GM21360 (cell line): Measurements from ENCODE around the gene FSTL5.
"Not testable (repeated sequence)": the region's sequence is repeated elsewhere in the genome, so short reads cannot be mapped to it uniquely, and the experiment has no call there.

ENCODE experiments used
- ATAC-seq: cut with Tn5 transposase; IDR thresholded peaks from one replicate; pipeline ENCODE4 v1.9.1; 2021; ENCODE audit warnings: mild to moderate bottlenecking, moderate library complexity; ENCODE audit not compliant: unreplicated experiment

Gene FSTL5

GRCh38 chr4:161881370-161881769 is 282.4 kb downstream of the FSTL5 start:
- ATAC-seq, result no peak

- no peak for ATAC-seq
Measured at GRCh38 chr4:161869511-161869910, 294.3 kb downstream of the FSTL5 start.

DNA sequence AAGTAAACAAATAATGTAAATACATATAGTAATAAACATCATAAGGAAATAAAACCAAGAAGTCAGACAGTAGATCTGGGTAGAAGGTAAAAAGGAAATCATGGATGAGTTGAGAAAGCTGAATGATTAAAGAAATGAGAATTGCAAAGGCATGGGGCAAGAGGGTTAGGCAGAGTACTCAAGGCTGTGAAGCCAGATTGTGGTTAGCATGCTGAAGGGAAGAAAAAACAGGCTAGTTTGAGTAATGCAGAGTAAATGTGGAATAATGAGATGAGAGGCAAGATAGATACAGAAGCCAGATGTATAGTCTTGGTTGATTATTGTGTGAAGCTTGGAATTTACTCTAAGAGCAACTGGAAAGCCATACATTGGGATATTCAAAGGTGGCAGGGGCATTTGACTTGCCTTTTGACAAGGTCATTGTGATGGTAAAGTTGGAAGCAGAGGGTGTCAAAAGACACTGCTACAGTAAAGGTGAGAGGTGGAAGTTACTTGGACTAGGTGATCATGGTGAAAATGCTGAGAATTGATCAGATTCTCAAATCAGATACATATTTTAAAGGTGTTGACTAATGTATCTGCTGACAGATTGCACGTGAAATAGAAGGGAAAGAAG is 307.0 kb downstream of the FSTL5 start:
- no peak for ATAC-seq

- no peak for ATAC-seq
Measured at GRCh38 chr4:161850631-161851030, 313.2 kb downstream of the FSTL5 start.

DNA sequence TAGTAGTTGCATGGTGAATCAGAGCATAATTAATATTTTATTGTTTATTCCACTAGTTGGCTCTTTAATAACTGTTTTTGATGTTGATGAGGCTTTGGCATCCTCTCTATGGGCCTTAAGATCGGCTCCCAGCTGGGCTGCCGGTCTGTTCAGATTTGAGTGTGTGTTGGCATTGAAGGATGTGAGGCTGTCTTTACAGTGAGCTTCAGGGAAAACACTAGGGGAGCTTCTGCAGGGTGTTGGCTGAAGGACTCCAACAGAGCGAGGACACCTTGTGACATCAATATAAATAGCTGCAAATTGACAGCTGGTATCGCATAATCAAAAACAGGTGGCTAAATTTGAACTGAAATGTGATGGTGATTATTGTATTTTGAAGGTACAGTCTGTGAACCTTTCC is 322.0 kb downstream of the FSTL5 start:
- ATAC-seq, result no peak

- no peak for ATAC-seq
Measured at GRCh38 chr4:161829591-161829990, 334.2 kb downstream of the FSTL5 start.

GRCh38 chr4:161828061-161828460 is 335.7 kb downstream of the FSTL5 start:
- ATAC-seq, result no peak

- no peak for ATAC-seq
Measured at GRCh38 chr4:161827013-161827412, 336.8 kb downstream of the FSTL5 start.

- no peak for ATAC-seq
Measured at GRCh38 chr4:161823450-161823849, 340.4 kb downstream of the FSTL5 start.

DNA sequence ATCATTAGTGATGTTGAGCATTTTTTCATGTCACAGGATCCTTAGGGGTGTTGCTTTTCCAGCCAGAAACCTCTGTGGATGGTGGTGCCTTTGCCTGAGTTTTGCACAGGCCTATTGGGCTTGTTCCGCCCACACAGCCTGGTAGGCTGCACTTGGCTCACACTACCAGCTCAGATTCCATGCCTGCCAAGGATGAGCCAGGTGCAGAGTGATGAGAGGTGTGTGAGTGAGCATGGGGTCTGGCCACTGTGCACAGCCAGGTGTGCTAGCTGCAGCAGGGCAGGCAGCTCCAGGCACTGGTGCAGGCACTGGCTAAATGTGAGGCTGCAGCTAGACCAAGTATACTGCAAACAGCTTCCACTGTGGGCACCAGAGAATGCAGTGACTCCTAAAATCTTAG is 341.6 kb downstream of the FSTL5 start:
- no peak for ATAC-seq

GRCh38 chr4:161817914-161818313 is 345.9 kb downstream of the FSTL5 start:
- no peak for ATAC-seq

DNA sequence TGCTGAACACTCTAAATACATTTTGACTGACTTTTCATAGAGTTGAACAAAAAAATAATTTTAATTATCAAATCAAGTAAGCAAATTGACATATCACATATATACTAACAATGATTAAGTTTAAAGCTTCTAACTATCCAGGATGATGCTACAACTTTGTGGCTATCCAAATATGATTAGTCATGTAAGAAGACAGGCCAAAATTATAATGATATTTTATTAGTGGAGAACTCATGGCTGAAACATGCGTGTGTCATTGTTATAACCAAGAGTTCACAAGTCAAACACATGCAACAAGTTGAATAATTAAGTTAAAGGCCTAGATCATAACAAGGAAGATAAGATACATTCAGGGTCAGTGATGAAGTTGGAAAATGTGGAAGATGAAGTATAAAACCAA is 346.8 kb downstream of the FSTL5 start:
- no peak for ATAC-seq

DNA sequence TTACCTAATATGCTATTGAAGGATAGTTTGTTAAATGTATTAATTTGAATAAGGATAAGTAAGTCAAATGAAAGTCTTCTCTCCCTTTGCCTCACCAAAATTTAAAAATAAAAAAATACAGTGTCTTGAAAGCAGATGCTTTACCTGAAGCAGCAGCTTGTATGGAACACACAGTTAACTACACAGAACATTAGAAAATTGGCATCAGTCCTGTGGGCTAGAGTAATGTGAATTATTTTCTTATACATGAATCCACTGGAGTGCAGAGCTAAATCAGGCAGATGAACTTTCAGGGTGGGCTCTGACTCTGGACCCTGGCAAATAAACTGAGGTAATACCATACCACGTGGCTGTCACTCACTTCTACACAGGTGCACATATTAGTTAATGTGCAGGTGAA is 348.0 kb downstream of the FSTL5 start:
- no peak for ATAC-seq

- ATAC-seq, result no peak
Measured at GRCh38 chr4:161813889-161814288, 349.9 kb downstream of the FSTL5 start.

DNA sequence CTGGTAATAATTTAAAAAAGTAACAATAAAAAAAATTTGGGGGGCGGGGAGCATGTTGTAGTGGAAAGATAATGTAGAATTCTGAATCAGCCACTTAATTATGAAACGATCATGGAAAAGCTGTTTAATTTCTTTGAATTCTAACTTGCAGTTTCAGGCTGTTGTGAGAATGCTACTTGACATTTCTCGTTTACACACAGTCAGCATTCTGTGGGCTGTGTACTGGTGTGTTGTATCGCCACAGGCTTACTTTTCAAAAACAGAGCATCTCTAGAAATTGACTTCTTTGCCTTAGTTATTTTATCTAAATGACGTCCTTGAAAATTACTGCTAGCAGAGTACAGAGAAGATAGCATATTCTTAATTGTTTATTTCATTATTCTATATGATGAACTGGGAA is 350.4 kb downstream of the FSTL5 start:
- no peak for ATAC-seq

DNA sequence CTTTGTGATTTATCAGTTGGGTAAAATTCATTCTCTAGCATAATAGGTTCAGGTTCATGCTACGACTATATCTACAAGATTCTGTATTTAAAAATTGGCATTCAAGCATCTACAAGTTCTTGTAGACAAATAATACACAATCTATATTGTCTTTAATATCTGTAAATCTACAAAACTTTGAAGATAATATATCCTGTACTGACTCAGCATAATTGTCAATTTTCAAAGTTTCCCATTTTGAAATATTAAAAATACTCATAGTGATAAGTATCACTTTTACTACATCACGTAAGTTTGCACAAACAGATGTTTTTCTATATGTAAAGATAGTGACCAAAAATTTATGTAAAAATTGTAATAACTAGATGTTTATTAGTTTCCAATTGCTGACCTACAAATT is 360.6 kb downstream of the FSTL5 start:
- ATAC-seq, result no peak

GRCh38 chr4:161799710-161800109 is 364.1 kb downstream of the FSTL5 start:
- ATAC-seq, result no peak

DNA sequence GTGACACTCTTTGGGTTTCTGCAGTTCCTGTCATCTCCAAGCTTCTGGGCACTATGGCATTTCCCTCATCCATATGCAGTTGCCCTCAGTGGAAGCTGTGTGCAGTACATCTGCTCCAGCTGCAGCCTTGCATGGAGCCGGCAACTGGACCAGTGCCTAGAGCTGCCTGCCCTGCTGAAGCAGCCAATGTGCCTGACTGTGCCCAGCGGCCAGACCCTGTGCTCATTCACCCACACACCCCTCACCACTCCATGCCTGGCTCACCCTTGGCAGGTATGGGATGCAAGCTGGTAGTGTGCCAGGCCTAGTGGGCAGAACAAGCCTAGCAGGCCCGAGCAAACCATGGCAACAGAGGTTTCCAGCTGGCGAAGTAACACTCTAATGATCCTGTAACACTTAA is 370.8 kb downstream of the FSTL5 start:
- ATAC-seq, result no peak

DNA sequence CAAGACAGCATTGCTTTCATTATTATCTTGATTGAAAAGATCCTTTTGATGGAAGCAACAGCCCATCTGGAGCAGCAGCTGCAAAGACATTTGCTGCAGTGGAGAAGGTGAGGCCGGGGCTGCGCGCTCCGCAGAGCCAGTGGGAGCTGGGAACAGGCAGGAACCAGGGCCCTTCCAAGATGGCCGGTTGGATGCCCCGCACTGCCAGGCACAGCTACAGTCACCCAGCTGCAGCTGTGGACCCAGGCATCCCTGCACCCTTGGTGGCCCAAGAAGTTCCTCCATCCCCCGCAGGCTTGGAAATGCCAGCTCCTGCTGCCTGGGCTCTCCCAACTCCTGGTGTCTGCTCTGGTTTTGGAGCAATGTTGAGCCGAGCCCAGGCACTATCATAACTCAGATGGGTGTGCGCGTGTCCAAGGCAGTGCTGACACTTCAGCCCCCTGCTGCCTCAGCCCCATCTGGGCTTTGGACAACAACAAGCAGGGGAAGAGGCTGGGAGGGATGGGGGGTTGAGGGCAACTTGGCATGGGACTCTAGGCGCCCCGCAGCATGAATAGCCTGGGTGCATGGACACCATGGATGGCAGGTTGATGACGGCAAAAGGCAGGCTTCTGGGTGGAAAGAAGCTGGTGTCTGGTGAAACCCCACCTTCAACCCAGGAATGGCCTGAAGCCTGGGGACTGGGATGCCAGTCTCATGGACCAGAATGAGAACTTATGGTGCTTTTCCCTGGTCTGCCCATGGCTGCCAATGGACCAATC is 371.8 kb downstream of the FSTL5 start:
- no peak for ATAC-seq

GRCh38 chr4:161767116-161767515 is 396.7 kb downstream of the FSTL5 start:
- ATAC-seq, result no peak

DNA sequence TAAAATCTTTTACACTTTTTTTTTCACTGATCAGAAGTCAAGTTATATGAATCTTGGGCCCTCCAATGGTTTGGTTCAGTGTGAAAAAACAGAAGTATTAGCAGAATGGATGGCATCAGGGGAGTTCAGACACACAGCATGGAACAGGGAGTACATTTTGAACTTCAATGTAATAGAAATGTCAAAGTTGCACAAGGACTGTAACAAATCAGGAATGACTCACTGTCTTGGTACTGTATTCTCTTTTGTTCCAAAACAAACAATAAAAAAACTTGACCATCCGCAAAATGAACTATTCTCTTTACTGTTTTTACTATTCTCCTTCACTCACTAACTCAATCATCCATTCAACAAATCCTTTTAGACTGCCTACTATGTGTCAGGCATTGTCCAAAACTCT is 401.0 kb downstream of the FSTL5 start:
- ATAC-seq, result no peak

DNA sequence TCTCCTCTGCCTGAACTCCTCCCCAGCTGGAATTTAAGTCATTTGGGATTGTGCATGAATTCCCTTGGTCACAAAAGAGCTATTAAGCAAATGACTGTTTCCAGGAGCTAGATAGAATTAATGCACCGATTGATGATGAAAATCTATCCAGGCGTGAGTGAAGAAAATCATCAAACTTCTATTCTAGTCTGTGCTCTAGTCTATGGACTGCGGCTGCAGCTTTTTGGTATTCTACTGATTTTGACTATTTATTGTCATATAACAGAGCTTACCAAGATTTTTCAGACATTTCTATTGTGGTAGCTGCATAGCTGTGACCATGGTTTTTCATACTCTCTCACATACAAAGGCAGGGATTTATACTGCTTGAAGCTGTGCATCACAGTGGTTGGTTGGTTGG is 403.8 kb downstream of the FSTL5 start:
- ATAC-seq, result no peak

GRCh38 chr4:161758412-161758811 is 405.4 kb downstream of the FSTL5 start:
- not testable (repeated sequence) for ATAC-seq
